ENCODE results near the gene PPM1N. TPM values are rescaled to one million over a fixed set of nuclear protein-coding genes. Genes with fewer than 3 reads are reported as not detected.

The PPM1N gene
- total RNA-seq, 1 donor from 2014 or later = 1.4 TPM

- peak; percentile 72 for DNase-seq (ENCODE audit: low spot score)
Measured at GRCh38 chr19:45528744-45529419, 30.6 kb downstream of the PPM1N start.

GRCh38 chr19:45529420-45529785 is 31.2 kb downstream of the PPM1N start:
- DNase-seq (ENCODE audit: low spot score) = no peak

- DNase-seq (ENCODE audit: low spot score) = no peak
Measured at GRCh38 chr19:45531349-45531748, 33.1 kb downstream of the PPM1N start.

- no peak for DNase-seq (ENCODE audit: low spot score)
Measured at GRCh38 chr19:45539459-45539858, 41.2 kb downstream of the PPM1N start.

- DNase-seq (ENCODE audit: low spot score) = no peak
Measured at GRCh38 chr19:45542234-45542668, 44.0 kb downstream of the PPM1N start.

- no peak for DNase-seq (ENCODE audit: low spot score)
Measured at GRCh38 chr19:45547211-45547770, 49.0 kb downstream of the PPM1N start.

- no peak for DNase-seq (ENCODE audit: low spot score)
Measured at GRCh38 chr19:45547965-45548609, 49.8 kb downstream of the PPM1N start.

Other genes with a start within 250 kb of the PPM1N start
- gene MARK4, start 247.2 kb upstream of the PPM1N start, total RNA-seq = 32.0 TPM
- gene CKM, start 175.6 kb upstream of the PPM1N start, total RNA-seq = 2.8 TPM
- 1.3 TPM for gene KLC3, start 157.7 kb upstream of the PPM1N start, total RNA-seq
- gene ERCC2, start 127.9 kb upstream of the PPM1N start, total RNA-seq = 26.1 TPM
- gene PPP1R13L, start 93.4 kb upstream of the PPM1N start, total RNA-seq = 108 TPM
- gene POLR1G, start 91.8 kb upstream of the PPM1N start, total RNA-seq = 6.9 TPM
- 78.3 TPM for gene ERCC1, start 74.5 kb upstream of the PPM1N start, total RNA-seq
- gene FOSB, start 30.4 kb upstream of the PPM1N start, total RNA-seq = 1.5 TPM
- gene RTN2, start 1.4 kb upstream of the PPM1N start, total RNA-seq = 5.8 TPM
- gene VASP, start 9.0 kb downstream of the PPM1N start, total RNA-seq = 90.1 TPM
- 21.1 TPM for gene OPA3, start 86.4 kb downstream of the PPM1N start, total RNA-seq
- gene GPR4, start 103.8 kb downstream of the PPM1N start, total RNA-seq = 5.1 TPM
- 97.7 TPM for gene EML2, start 141.0 kb downstream of the PPM1N start, total RNA-seq
- 2.8 TPM for gene GIPR, start 169.8 kb downstream of the PPM1N start, total RNA-seq
- 359 TPM for gene SNRPD2, start 193.5 kb downstream of the PPM1N start, total RNA-seq
- gene QPCTL, start 194.2 kb downstream of the PPM1N start, total RNA-seq = 11.5 TPM
- gene FBXO46, start 232.5 kb downstream of the PPM1N start, total RNA-seq = 24.8 TPM
- not detected for gene MEIOSIN, start 235.0 kb downstream of the PPM1N start, total RNA-seq